GM12874 (cell line): ENCODE results near the gene PRRX1.

Experiments used
- CTCF ChIP-seq: IDR thresholded peaks from 2 replicates; pipeline ENCODE4 v1.5.1; 2011; ENCODE audit warnings: low read depth, mild to moderate bottlenecking, control low read depth, low read length, moderate library complexity; ENCODE audit not compliant: insufficient read depth

Gene PRRX1

GRCh38 chr1:170725326-170725725, 61.4 kb downstream of the PRRX1 start:
- no peak for TF ChIP-seq CTCF

DNA sequence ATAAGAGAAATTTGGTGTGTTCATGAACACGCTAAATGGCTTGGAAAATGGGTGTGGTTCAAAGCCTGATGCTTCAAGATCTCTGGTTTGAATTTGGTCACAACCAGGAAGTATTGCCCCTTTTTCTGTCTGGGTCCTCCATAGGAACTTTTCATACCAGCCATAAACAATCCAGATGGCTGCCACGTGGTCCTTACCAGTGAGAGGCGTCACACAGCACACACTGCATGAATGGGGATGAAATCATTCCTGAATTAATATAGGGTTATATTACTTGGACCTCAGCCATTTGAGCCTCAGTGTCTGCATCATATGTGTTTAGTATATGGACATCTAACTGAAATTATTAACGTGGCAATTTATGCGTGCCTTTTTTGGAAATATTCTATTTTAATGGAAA, 64.0 kb downstream of the PRRX1 start:
- no peak for TF ChIP-seq CTCF

- no peak for TF ChIP-seq CTCF
Measured at GRCh38 chr1:170729225-170730002, 65.5 kb downstream of the PRRX1 start.

DNA sequence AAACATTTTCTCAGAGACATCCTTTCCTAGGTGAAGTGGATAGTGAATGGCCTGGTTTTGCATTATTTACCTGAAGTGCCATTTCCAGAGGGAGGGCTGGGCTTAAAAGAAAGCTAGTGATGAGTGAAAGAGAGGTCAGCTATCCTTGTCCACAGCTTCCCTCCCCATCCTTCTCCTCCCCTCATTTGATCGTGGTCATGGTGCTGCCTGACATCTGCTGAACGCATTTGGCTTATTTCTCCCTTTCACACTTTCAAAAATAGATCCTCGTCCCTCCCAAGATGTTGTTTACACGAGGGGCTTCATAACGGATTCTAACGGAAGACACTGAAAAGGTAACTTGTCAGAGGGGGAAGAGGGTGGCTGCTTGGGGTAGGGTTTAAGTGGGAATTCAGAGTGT, 66.1 kb downstream of the PRRX1 start:
- no peak for TF ChIP-seq CTCF

- TF ChIP-seq CTCF, result no peak
Measured at GRCh38 chr1:170730438-170730837, 66.5 kb downstream of the PRRX1 start.

GRCh38 chr1:170731566-170732251, 67.8 kb downstream of the PRRX1 start:
- TF ChIP-seq CTCF, result no peak

GRCh38 chr1:170732252-170732588, 68.3 kb downstream of the PRRX1 start:
- no peak for TF ChIP-seq CTCF
